SK-N-SH treated with all-trans-retinoic acid at 6 μM for 48 hours (cell line): ENCODE results near the gene SRM.

Source experiments
- ATAC-seq: fragments of 200-7000 bp; cut with Tn5 transposase; 3 replicates; pipeline ENCODE4 v1.9.1; 2020; ENCODE audit warnings: mild to moderate bottlenecking, moderate library complexity
- ARNTL ChIP-seq: fragments of 450-650 bp; formaldehyde crosslinking; IDR thresholded peaks from 2 replicates; pipeline ENCODE4 v1.5.0; 2020; ENCODE audit warnings: low read depth, mild to moderate bottlenecking, moderate library complexity, borderline replicate concordance
- BACH2 ChIP-seq: fragments of 250-450 bp; sonication (Bioruptor Pico); IDR thresholded peaks from 2 replicates; pipeline ENCODE4 v1.9.0; 2021; ENCODE audit warnings: mild to moderate bottlenecking, borderline replicate concordance
- CSDC2 ChIP-seq: fragments of 250-450 bp; sonication (Bioruptor Pico); IDR thresholded peaks from 2 replicates; pipeline ENCODE4 v1.5.0; 2020; ENCODE audit warnings: mild to moderate bottlenecking, moderate library complexity
- ESRRG ChIP-seq: fragments of 250-450 bp; sonication (Bioruptor Pico); IDR thresholded peaks from 2 replicates; pipeline ENCODE4 v1.6.1; 2021; ENCODE audit warnings: mild to moderate bottlenecking
- GLIS3 ChIP-seq: fragments of 250-450 bp; sonication (Bioruptor Pico); IDR thresholded peaks from 2 replicates; pipeline ENCODE4 v1.5.0; 2020; ENCODE audit warnings: mild to moderate bottlenecking, moderate library complexity
- ISL1 ChIP-seq: fragments of 250-450 bp; sonication (Bioruptor Pico); IDR thresholded peaks from 2 replicates; pipeline ENCODE4 v2.1.2; 2022; ENCODE audit warnings: mild to moderate bottlenecking, moderate library complexity
- OSR1 ChIP-seq: fragments of 250-450 bp; sonication (Bioruptor Pico); IDR thresholded peaks from 2 replicates; pipeline ENCODE4 v1.8.0; 2022; ENCODE audit warnings: moderate library complexity, mild to moderate bottlenecking, inconsistent platforms
- RARB ChIP-seq: fragments of 250-450 bp; sonication (Bioruptor Pico); IDR thresholded peaks from 2 replicates; pipeline ENCODE4 v1.8.0; 2021; ENCODE audit warnings: mild to moderate bottlenecking, moderate library complexity
- SNAI2 ChIP-seq: fragments of 250-450 bp; sonication (Bioruptor Pico); IDR thresholded peaks from 2 replicates; pipeline ENCODE4 v1.5.0; 2020; ENCODE audit warnings: mild to moderate bottlenecking, moderate library complexity
- TCF4 ChIP-seq: fragments of 250-450 bp; sonication (Bioruptor Pico); IDR thresholded peaks from 2 replicates; pipeline ENCODE4 v1.8.0; 2021; ENCODE audit warnings: mild to moderate bottlenecking, moderate library complexity, borderline replicate concordance
- TOX ChIP-seq: fragments of 250-450 bp; sonication (Bioruptor Pico); IDR thresholded peaks from 2 replicates; pipeline ENCODE4 v1.8.0; 2021; ENCODE audit warnings: mild to moderate bottlenecking, moderate library complexity, borderline replicate concordance
- ZC3H10 ChIP-seq: fragments of 250-450 bp; sonication (Bioruptor Pico); IDR thresholded peaks from 2 replicates; pipeline ENCODE4 v1.5.1; 2021; ENCODE audit warnings: mild to moderate bottlenecking, moderate library complexity
- ZFP3 ChIP-seq: fragments of 250-450 bp; sonication (Bioruptor Pico); IDR thresholded peaks from 2 replicates; pipeline ENCODE4 v1.5.0; 2020; ENCODE audit warnings: mild to moderate bottlenecking, moderate library complexity
- ZFP30 ChIP-seq: fragments of 450-650 bp; formaldehyde crosslinking; IDR thresholded peaks from 2 replicates; pipeline ENCODE4 v1.5.0; 2022; ENCODE audit warnings: mild to moderate bottlenecking, moderate library complexity
- ZNF565 ChIP-seq: fragments of 450-650 bp; formaldehyde crosslinking; conservative IDR thresholded peaks from 2 replicates; pipeline ENCODE4 v1.5.0; 2020; ENCODE audit warnings: low read depth, mild to moderate bottlenecking, moderate library complexity
- ZNF70 ChIP-seq: fragments of 450-650 bp; formaldehyde crosslinking; IDR thresholded peaks from 2 replicates; pipeline ENCODE4 v1.5.0; 2020; ENCODE audit warnings: mild to moderate bottlenecking, moderate library complexity
- ZNF8 ChIP-seq: fragments of 450-650 bp; formaldehyde crosslinking; IDR thresholded peaks from 2 replicates; pipeline ENCODE4 v1.5.0; 2020; ENCODE audit warnings: mild to moderate bottlenecking, moderate library complexity
- TF ChIP-seq, protein P1 (sequence below): fragments of 250-450 bp; sonication (Bioruptor Pico); IDR thresholded peaks from 2 replicates; pipeline ENCODE4 v1.5.1; 2021; ENCODE audit warnings: mild to moderate bottlenecking, moderate library complexity
- TF ChIP-seq, protein P2 (sequence below): fragments of 250-450 bp; sonication (Bioruptor Pico); IDR thresholded peaks from 2 replicates; pipeline ENCODE4 v1.8.0; 2020; ENCODE audit warnings: mild to moderate bottlenecking, moderate library complexity, borderline replicate concordance
- TF ChIP-seq, protein P3 (sequence below): fragments of 250-450 bp; sonication (Bioruptor Pico); IDR thresholded peaks from 2 replicates; pipeline ENCODE4 v1.5.1; 2020; ENCODE audit warnings: low read depth, mild to moderate bottlenecking, moderate library complexity
- TF ChIP-seq, protein P4 (sequence below): fragments of 250-450 bp; sonication (Bioruptor Pico); IDR thresholded peaks from 2 replicates; pipeline ENCODE4 v1.8.0; 2021; ENCODE audit warnings: low read depth, mild to moderate bottlenecking, moderate library complexity, borderline replicate concordance

The SRM gene

DNA sequence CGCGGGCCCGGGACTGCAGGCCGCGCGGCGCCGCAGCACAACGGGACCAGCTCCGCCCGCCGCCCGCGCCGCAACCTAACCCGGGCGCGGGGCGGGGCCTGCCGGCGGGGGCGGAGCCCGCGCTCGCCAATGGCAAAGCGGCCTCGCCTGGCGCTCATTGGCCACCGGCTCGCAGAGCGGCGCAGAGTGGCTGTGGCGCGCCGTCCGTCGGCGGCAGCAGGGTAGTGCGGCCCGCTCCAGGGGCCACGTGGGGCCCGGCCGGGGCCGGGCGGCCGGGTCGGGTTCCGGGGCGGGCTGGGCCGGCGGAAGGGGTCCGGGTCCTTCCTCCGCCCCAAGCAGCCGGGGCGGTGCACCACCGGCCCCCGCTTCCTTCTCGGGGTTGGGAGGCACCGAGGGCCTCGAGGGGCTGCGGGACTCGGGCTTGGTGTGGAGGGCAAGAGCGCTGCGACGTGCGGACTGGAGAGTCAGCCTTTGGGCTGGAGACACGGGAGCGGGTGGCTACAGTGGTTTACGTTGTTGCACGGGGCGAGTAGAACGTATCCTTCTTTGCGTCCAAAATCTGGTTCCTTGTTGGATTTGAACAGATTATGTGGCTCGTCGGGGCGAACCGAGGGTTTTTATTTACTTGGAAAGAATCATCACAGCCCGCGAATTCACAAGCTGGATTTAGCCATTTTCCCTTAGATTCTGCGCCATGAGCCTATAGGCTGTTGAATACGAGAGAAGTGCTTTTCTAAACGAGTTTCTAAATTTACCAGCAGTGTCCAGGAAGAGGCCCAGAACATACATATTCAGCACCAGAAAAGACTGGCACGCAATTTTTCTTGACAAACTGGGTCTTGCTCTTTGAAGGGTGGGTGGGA lies at the start of gene SRM:
Gene SRM, minus strand, starts transcription at position 51 of the 863 bp plus-strand sequence. CDS start 75 bp downstream, outside the sequence.
- TF ChIP-seq, protein P1, sequence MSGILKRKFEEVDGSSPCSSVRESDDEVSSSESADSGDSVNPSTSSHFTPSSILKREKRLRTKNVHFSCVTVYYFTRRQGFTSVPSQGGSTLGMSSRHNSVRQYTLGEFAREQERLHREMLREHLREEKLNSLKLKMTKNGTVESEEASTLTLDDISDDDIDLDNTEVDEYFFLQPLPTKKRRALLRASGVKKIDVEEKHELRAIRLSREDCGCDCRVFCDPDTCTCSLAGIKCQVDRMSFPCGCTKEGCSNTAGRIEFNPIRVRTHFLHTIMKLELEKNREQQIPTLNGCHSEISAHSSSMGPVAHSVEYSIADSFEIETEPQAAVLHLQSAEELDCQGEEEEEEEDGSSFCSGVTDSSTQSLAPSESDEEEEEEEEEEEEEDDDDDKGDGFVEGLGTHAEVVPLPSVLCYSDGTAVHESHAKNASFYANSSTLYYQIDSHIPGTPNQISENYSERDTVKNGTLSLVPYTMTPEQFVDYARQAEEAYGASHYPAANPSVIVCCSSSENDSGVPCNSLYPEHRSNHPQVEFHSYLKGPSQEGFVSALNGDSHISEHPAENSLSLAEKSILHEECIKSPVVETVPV (CRISPR knock-in tag), result no peak
- TF ChIP-seq OSR1 (CRISPR knock-in tag) (no peak), TOX (CRISPR knock-in tag) (no peak), GLIS3 (CRISPR knock-in tag) (no peak), ZFP30 (CRISPR knock-in tag) (no peak), BACH2 (CRISPR knock-in tag) (no peak), ZC3H10 (CRISPR knock-in tag) (no peak), ZNF8 (CRISPR knock-in tag) (no peak), ARNTL (CRISPR knock-in tag) (no peak)
- TF ChIP-seq, protein P2, sequence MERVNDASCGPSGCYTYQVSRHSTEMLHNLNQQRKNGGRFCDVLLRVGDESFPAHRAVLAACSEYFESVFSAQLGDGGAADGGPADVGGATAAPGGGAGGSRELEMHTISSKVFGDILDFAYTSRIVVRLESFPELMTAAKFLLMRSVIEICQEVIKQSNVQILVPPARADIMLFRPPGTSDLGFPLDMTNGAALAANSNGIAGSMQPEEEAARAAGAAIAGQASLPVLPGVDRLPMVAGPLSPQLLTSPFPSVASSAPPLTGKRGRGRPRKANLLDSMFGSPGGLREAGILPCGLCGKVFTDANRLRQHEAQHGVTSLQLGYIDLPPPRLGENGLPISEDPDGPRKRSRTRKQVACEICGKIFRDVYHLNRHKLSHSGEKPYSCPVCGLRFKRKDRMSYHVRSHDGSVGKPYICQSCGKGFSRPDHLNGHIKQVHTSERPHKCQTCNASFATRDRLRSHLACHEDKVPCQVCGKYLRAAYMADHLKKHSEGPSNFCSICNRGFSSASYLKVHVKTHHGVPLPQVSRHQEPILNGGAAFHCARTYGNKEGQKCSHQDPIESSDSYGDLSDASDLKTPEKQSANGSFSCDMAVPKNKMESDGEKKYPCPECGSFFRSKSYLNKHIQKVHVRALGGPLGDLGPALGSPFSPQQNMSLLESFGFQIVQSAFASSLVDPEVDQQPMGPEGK (CRISPR knock-in tag), result no peak
- TF ChIP-seq, protein P3, sequence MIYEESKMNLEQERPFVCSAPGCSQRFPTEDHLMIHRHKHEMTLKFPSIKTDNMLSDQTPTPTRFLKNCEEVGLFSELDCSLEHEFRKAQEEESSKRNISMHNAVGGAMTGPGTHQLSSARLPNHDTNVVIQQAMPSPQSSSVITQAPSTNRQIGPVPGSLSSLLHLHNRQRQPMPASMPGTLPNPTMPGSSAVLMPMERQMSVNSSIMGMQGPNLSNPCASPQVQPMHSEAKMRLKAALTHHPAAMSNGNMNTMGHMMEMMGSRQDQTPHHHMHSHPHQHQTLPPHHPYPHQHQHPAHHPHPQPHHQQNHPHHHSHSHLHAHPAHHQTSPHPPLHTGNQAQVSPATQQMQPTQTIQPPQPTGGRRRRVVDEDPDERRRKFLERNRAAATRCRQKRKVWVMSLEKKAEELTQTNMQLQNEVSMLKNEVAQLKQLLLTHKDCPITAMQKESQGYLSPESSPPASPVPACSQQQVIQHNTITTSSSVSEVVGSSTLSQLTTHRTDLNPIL, result no peak
- ATAC-seq, result peak; percentile 97

DNA sequence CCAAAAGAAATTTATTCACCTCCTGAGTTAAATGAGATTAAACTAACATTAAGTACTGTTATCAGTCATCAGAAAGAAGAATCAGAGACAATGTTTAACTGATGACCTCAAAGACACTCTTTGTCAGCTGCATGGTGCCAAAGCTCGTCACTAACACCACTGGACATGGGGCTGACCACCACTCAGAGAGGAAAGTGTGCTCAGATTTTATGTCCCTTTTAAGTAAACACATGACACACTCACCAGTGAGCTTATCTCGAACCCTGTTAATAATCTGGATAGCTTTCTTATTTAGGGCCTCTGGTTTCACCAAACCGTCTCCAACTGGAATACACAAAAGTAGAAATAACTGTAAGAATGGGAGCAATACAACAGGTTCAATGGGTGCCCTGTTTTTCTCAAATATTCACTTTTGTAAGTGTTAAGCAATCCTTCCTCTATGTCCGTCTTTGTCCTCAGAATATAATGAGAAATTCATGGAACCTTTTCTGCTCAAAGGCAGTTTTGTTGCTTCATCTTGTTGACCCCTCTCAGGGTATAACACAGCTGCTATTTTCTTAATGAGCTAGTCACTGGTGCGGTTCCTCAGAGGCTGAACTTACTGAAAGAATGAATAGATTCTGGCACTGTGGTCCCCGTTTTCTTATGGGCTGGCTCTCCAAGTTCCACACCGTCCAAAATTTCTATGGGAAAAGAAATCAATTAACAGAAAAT lies 49.4 kb upstream of the SRM start:
- TF ChIP-seq ZFP3 (CRISPR knock-in tag) (no peak), ZFP30 (CRISPR knock-in tag) (no peak), SNAI2 (CRISPR knock-in tag) (no peak), ISL1 (CRISPR knock-in tag) (no peak), ESRRG (CRISPR knock-in tag) (no peak), BACH2 (CRISPR knock-in tag) (no peak), ZNF70 (CRISPR knock-in tag) (no peak), ZC3H10 (CRISPR knock-in tag) (no peak), ARNTL (CRISPR knock-in tag) (no peak), RARB (no peak), TCF4 (CRISPR knock-in tag) (no peak), CSDC2 (no peak), OSR1 (CRISPR knock-in tag) (no peak), ZNF8 (CRISPR knock-in tag) (no peak), ZNF565 (CRISPR knock-in tag) (no peak), GLIS3 (CRISPR knock-in tag) (no peak)
- TF ChIP-seq, protein P2 (CRISPR knock-in tag), result no peak
- TF ChIP-seq, protein P1 (CRISPR knock-in tag), result no peak
- TF ChIP-seq, protein P3, result no peak
- TF ChIP-seq, protein P4, sequence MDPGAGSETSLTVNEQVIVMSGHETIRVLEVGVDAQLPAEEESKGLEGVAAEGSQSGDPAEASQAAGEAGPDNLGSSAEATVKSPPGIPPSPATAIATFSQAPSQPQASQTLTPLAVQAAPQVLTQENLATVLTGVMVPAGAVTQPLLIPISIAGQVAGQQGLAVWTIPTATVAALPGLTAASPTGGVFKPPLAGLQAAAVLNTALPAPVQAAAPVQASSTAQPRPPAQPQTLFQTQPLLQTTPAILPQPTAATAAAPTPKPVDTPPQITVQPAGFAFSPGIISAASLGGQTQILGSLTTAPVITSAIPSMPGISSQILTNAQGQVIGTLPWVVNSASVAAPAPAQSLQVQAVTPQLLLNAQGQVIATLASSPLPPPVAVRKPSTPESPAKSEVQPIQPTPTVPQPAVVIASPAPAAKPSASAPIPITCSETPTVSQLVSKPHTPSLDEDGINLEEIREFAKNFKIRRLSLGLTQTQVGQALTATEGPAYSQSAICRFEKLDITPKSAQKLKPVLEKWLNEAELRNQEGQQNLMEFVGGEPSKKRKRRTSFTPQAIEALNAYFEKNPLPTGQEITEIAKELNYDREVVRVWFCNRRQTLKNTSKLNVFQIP, result no peak
- no peak for ATAC-seq
